GM23248 (cell line): ENCODE data around the gene PLA2G4F. TPM values are rescaled to one million over a fixed set of nuclear protein-coding genes. Genes with fewer than 3 reads are reported as not detected.

Experiments used
- DNase-seq: peaks from one replicate; pipeline ENCODE4 v3.0.0-alpha.2; 2015
- H2AFZ ChIP-seq: fragments of 200-600 bp; sonication (generic); 2 replicates; pipeline ENCODE4 v1.6.1; 2016; ENCODE audit warnings: antibody characterized with exemption
- H3F3A ChIP-seq: fragments of 200-600 bp; sonication (generic); 2 replicates; pipeline ENCODE4 v1.6.1; 2016; ENCODE audit warnings: mild to moderate bottlenecking, antibody characterized with exemption, mixed run types; ENCODE audit not compliant: insufficient read depth
- H3K27ac ChIP-seq: fragments of 200-600 bp; sonication (generic); 2 replicates; pipeline ENCODE4 v1.5.1; 2016; ENCODE audit warnings: mild to moderate bottlenecking
- H3K27me3 ChIP-seq: fragments of 200-600 bp; sonication (generic); replicated peaks from 2 replicates; pipeline ENCODE4 v1.6.1; 2016; ENCODE audit warnings: mild to moderate bottlenecking; ENCODE audit not compliant: insufficient read depth
- H3K36me3 ChIP-seq: fragments of 200-600 bp; sonication (generic); 2 replicates; pipeline ENCODE4 v1.6.1; 2016; ENCODE audit warnings: low read depth, mild to moderate bottlenecking
- H3K4me1 ChIP-seq: fragments of 200-600 bp; sonication (generic); 2 replicates; pipeline ENCODE4 v1.6.1; 2016; ENCODE audit warnings: mild to moderate bottlenecking; ENCODE audit not compliant: insufficient read depth
- H3K4me2 ChIP-seq: fragments of 200-600 bp; sonication (generic); one replicate; pipeline ENCODE4 v1.6.1; 2016; ENCODE audit warnings: mild to moderate bottlenecking; ENCODE audit not compliant: unreplicated experiment
- H3K4me3 ChIP-seq: fragments of 200-600 bp; sonication (generic); 2 replicates; pipeline ENCODE4 v1.5.1; 2016; ENCODE audit warnings: mild to moderate bottlenecking
- H3K79me2 ChIP-seq: fragments of 200-600 bp; sonication (generic); 2 replicates; pipeline ENCODE4 v1.6.1; 2016; ENCODE audit warnings: mild to moderate bottlenecking; ENCODE audit not compliant: insufficient read depth
- H3K9ac ChIP-seq: fragments of 200-600 bp; sonication (generic); 2 replicates; pipeline ENCODE4 v1.6.1; 2016; ENCODE audit warnings: mild to moderate bottlenecking
- H3K9me2 ChIP-seq: fragments of 200-600 bp; sonication (generic); 2 replicates; pipeline ENCODE4 v1.6.1; 2016; ENCODE audit warnings: mixed run types, mild to moderate bottlenecking, moderate library complexity; ENCODE audit not compliant: insufficient read depth
- H3K9me3 ChIP-seq: fragments of 200-600 bp; sonication (generic); one replicate; pipeline ENCODE4 v1.6.1; 2017; ENCODE audit warnings: low read depth
- H4K20me1 ChIP-seq: fragments of 200-600 bp; sonication (generic); 2 replicates; pipeline ENCODE4 v1.6.0; 2016; ENCODE audit not compliant: insufficient read depth
- EZH2 ChIP-seq: fragments of 200-600 bp; sonication (generic); IDR thresholded peaks from 2 replicates; pipeline ENCODE4 v1.6.1; 2018; ENCODE audit warnings: antibody characterized with exemption, mild to moderate bottlenecking; ENCODE audit not compliant: insufficient read depth, poor library complexity, severe bottlenecking
- EZH2phosphoT487 ChIP-seq: fragments of 200-600 bp; sonication (generic); IDR thresholded peaks from 2 replicates; pipeline ENCODE4 v1.6.1; 2018; ENCODE audit warnings: antibody characterized with exemption, moderate library complexity, mild to moderate bottlenecking, low read depth; ENCODE audit not compliant: insufficient read depth
- WGBS, 2 experiments: methylation state at CpG; one replicate each; pipeline ENCODE4 v1.1.6; 2015 to 2017; ENCODE audit warnings: low lambda C conversion rate in 2 of 2, low coverage in 1 of 2; ENCODE audit errors: missing lambda C conversion rate in 2 of 2; 5-methylcytosine and 5-hydroxymethylcytosine counted together
- in situ Hi-C: fragments of 300-500 bp; cut with MboI; formaldehyde crosslinking; loops from 2 replicates; pipeline ENCODE4 v1.15.0; 2020
- polyA plus RNA-seq: library from polyadenylated mRNA; unstranded; fragments of >200 nt; fragmentation: Nextera tagmentation; extraction: Ambion mirVana; gene quantifications from 2 replicates; pipeline ENCODE4 v1.2.1, GENCODE V29; 2016
- total RNA-seq: library from RNA; depleted of rRNA; stranded (reverse); fragments of >200 nt; shearing (Covaris generic); gene quantifications from 2 replicates; pipeline ENCODE4 v1.2.3, GENCODE V29; 2014

The PLA2G4F gene
- total and polyA plus RNA-seq, 2 experiments from 2014 or later, result not detected

- Histone ChIP-seq H3K9ac (no peak overlapping the region), H3K79me2 (no peaks in the 10 kb centered on the region), H3K27me3 (peaks cover 29% of the 10 kb centered on the region), H3K9me3 (no peaks in the 10 kb centered on the region), H3K4me3 (no peak overlapping the region), H3K27ac (no peak overlapping the region), H3K4me1 (no peaks in the 10 kb centered on the region), H4K20me1 (no peaks in the 10 kb centered on the region), H3F3A (no peaks in the 10 kb centered on the region), H2AFZ (no peak overlapping the region), H3K36me3 (no peaks in the 10 kb centered on the region), H3K9me2 (no peaks in the 10 kb centered on the region), H3K4me2 (no peak overlapping the region)
- WGBS, 2 experiments, result 61 to 63% methylated on average over 11 of the region's 11 CpGs
- no peak for TF ChIP-seq EZH2phosphoT487
- TF ChIP-seq EZH2, result no peak
- in situ Hi-C loops, result no loop called here
- DNase-seq, result peak; percentile 61
These were observed 22.4 kb downstream of the PLA2G4F start for GRCh38 chr15:42133886-42134502.

GRCh38 chr15:42133356-42133755 lies 23.1 kb downstream of the PLA2G4F start:
- Histone ChIP-seq H3K27me3 (peaks cover 30% of the 10 kb centered on the region), H3K4me3 (no peak overlapping the region), H3K36me3 (no peaks in the 10 kb centered on the region), H3K4me2 (no peak overlapping the region), H2AFZ (no peak overlapping the region), H3K9me3 (no peaks in the 10 kb centered on the region), H3K79me2 (no peaks in the 10 kb centered on the region), H3K9ac (no peak overlapping the region), H3K27ac (no peak overlapping the region), H3K9me2 (no peaks in the 10 kb centered on the region), H3K4me1 (no peaks in the 10 kb centered on the region), H4K20me1 (no peaks in the 10 kb centered on the region), H3F3A (no peaks in the 10 kb centered on the region)
- TF ChIP-seq EZH2phosphoT487 (no peak), EZH2 (no peak)
- WGBS, 2 experiments, result 67 to 84% methylated on average over 4 of the region's 4 CpGs
- DNase-seq, result no peak
- in situ Hi-C loops, result no loop called here

GRCh38 chr15:42131826-42132806 lies 24.3 kb downstream of the PLA2G4F start:
- H3K4me3 ChIP-seq, result no peak overlapping the region
- H3K9ac ChIP-seq, result no peak overlapping the region
- H4K20me1 ChIP-seq, result no peaks in the 10 kb centered on the region
- H3K36me3 ChIP-seq, result no peaks in the 10 kb centered on the region
- no peaks in the 10 kb centered on the region for H3K9me3 ChIP-seq
- TF ChIP-seq EZH2, result no peak
- TF ChIP-seq EZH2phosphoT487, result no peak
- H3K27me3 ChIP-seq, result peaks cover 40% of the 10 kb centered on the region
- H3K27ac ChIP-seq, result no peak overlapping the region
- no peaks in the 10 kb centered on the region for H3K79me2 ChIP-seq
- DNase-seq, result no peak
- in situ Hi-C loops, result no loop called here
- no peaks in the 10 kb centered on the region for H3K9me2 ChIP-seq
- no peaks in the 10 kb centered on the region for H3K4me1 ChIP-seq
- 54 to 63% methylated on average over 9 of the region's 9 CpGs for WGBS, 2 experiments
- no peak overlapping the region for H2AFZ ChIP-seq
- no peak overlapping the region for H3K4me2 ChIP-seq
- H3F3A ChIP-seq, result no peaks in the 10 kb centered on the region

- Histone ChIP-seq H3K27me3 (peaks cover 43% of the 10 kb centered on the region), H3K9me3 (no peaks in the 10 kb centered on the region), H3K79me2 (no peaks in the 10 kb centered on the region), H3K4me1 (no peaks in the 10 kb centered on the region), H3K36me3 (no peaks in the 10 kb centered on the region), H3K9me2 (no peaks in the 10 kb centered on the region), H2AFZ (no peak overlapping the region), H3F3A (no peaks in the 10 kb centered on the region), H4K20me1 (no peaks in the 10 kb centered on the region), H3K27ac (no peak overlapping the region), H3K4me2 (no peak overlapping the region), H3K4me3 (no peak overlapping the region), H3K9ac (no peak overlapping the region)
- in situ Hi-C loops, result no loop called here
- no peak for DNase-seq
- TF ChIP-seq EZH2phosphoT487 (no peak), EZH2 (no peak)
- WGBS, 2 experiments, result 50 to 85% methylated on average over 1 of the region's 1 CpG
These were observed 25.4 kb downstream of the PLA2G4F start for GRCh38 chr15:42131006-42131405.
